Head of caudate nucleus (tissue), 42 donors: Measurements from ENCODE around the gene TAF6L.
"Not testable (repeated sequence)": the region's sequence is repeated elsewhere in the genome, so short reads cannot be mapped to it uniquely, and the experiment has no call there.

Source experiments
- DNase-seq, 42 donors: peaks; one replicate each; pipeline versions ENCODE4 v3.0.0 to v3.0.0-alpha.2; 2020 to 2021; ENCODE audit warnings: mixed read lengths in 7 of 42
- intact Hi-C: fragments of 100-400 bp; cut with DNase I; formaldehyde crosslinking; loops from one replicate; pipeline ENCODE4 v1.15.0; 2022

Gene TAF6L

GRCh38 chr11:62794201-62794775 is 23.1 kb downstream of the TAF6L start:
- intact Hi-C loops, result loop anchor here (5.0 kb wide), 1 partner anchor 63 kb away; no protein-coding TSS in a partner anchor
- DNase-seq, result no peak

DNA sequence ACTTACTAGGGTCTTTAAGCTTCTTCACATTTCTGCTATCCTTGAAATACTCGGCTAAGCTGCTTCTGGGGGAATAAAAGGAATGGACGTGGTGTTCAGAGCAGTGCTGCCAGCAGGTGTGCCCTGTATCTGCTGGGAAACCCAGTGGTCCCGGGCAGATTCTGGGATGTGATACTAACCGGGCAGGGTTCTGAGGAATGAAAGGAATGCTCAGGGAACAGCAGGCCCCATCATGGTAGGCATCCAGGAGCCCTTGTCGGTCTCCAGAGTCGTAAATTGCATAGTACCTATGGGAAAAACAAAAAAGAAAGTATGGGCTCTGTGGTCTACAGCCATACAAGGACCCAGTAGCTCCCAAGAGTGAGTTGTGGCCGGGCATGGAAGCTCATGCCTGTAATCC is 25.1 kb downstream of the TAF6L start:
- intact Hi-C loops, result no loop called here
- DNase-seq, result no peak

DNA sequence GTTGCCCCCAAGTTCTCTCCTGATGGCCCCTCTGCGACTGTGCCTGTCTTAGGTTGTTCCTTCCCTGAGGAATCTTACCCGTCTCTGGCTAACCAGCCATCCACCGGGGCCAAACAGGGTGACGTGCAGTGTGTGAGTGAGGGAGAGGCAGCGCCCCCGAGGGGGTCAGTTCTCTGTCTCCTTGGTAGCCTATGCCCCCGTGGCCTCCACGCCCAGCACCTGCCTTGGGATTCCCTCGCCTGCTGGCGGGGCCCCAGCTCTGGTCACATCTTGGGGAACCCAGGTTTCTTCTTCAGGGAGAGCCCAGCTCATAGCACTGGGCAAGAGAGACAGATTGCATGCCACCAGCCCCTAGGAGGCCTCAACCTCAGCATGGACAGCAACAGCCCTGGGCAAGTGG is 28.3 kb downstream of the TAF6L start:
- DNase-seq, result no peak
- intact Hi-C loops, result no loop called here

DNA sequence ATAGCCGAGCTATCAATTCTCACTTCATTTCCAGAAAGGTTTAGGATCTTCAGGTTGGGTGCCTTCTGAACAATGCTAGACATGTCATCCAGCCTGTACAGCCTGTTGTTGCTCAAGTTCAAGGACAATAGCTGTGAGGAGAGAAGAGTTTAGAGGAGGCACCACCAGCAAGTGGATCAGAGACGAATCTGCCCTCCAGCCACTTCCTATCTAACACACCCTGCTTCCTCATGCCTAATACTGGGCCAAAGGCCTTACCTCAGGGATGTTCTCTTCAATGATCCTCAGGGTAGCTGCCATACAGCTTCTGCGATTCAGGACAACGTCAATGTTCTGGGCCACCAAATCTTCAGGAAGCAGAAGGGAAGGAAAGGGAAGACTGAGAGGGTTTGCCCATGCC is 29.9 kb downstream of the TAF6L start:
- intact Hi-C loops, result no loop called here
- DNase-seq, result no peak

DNA sequence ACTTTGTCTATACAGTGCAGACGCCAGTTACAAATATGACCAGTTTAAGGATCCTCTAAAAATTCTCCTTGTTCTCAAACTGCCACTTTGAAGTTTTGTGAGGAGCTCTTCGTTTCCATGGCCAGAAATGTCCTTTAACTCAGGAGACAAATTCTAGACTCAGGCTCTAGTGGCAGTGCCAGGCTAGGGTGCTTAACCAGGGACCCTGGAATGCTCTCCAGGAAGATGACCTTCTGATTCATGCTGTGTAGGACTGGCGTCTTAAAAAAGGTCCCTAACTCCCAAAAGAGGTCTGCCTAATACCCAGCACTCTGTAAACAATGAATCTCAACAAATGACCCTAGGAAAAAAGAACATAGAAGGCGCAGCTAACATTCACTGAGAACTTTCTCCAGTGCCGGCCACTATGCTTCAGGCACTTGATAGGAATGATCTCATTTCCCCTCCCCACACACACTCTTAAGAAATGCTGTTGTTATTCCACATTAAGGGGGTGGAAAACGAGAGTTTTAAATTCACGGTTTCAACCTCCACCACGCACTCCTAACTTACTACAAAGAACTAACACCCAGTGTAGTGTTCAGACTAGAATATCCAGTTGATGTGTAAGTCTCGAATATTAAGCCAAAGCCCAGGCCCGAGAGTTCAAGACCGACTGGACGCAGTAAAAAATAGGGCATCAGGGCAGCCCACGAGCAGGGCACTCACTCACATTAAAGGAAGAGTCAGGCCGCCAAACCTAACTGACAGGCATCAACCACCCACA is 33.3 kb downstream of the TAF6L start:
- intact Hi-C loops, result loop anchor here (2.0 kb wide), 1 partner anchor 16 kb away; no protein-coding TSS in a partner anchor

GRCh38 chr11:62805076-62805892 is 34.1 kb downstream of the TAF6L start, which contains the start of gene NXF1:
Gene NXF1, minus strand, starts transcription at chr11:62805440. Its CDS starts 84 bp downstream, at chr11:62805356.
- DNase-seq, result peak; percentile 89 to 98 (median 96)
- intact Hi-C loops, result loop anchor here (2.0 kb wide), 1 partner anchor 16 kb away; no protein-coding TSS in a partner anchor

More for the DNA sequence above, 33.3 kb downstream of the TAF6L start:
- peak in 2 of 42 donors; percentile 23 to 28 for DNase-seq

GRCh38 chr11:62805961-62806441 is 34.8 kb downstream of the TAF6L start:
- DNase-seq, result peak in 4 of 42 donors; percentile 3 to 26 (median 21)
- intact Hi-C loops, result loop anchor here (2.0 kb wide), 1 partner anchor 17 kb away; no protein-coding TSS in a partner anchor

DNA sequence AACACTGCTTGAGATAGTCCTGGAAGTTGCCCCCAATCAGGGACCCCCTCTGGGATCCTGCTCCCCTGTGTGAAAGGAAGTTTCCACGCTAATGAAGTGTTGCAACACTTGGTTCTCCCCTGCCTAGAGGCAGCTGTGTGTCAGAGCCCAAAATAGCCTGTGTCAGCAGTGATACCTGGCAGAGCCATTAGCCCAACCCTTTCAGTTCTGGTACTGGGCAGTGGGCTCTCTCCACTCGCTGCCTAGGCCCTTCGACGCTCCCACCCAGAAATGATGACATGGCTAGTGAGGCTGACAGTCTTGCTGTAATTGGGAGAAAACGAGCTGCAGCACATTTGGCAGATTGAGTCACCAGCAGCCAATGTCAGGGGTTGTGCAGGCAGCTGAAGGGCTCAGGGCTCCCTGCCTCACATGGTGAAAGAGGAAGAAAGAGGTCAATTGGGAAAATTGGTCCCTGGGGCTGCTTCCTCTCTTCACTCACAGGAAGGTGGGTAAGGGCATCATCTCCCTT is 35.5 kb downstream of the TAF6L start:
- peak in 12 of 42 donors; percentile 13 to 46 (median 28) for DNase-seq
- intact Hi-C loops, result no loop called here

- intact Hi-C loops, result no loop called here
- DNase-seq, result no peak
Observed at GRCh38 chr11:62810748-62811147, 39.6 kb downstream of the TAF6L start.

DNA sequence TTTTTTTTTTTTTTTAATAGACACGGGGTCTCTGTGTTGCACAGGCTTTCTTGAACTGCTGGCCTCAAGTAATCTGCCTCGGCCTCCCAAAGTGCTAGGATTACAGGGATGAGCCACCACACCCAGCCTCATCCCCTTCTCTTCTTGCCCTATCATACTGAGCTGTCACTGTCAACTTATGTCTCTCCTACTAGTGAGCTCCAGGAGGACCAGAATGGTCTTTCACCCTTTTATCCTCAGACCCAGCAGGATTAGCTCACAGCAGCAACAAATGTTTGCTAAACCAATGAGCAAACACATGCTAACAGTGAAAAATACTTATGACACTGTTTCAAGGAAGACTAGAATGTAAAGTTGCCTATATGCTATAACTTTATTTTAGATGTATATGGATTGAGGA is 40.5 kb downstream of the TAF6L start:
- no peak for DNase-seq
- intact Hi-C loops, result no loop called here

GRCh38 chr11:62816557-62816956 is 45.4 kb downstream of the TAF6L start:
- DNase-seq, result no peak
- intact Hi-C loops, result no loop called here

- intact Hi-C loops, result no loop called here
- DNase-seq, result no peak
Observed at GRCh38 chr11:62817129-62817528, 45.9 kb downstream of the TAF6L start.

DNA sequence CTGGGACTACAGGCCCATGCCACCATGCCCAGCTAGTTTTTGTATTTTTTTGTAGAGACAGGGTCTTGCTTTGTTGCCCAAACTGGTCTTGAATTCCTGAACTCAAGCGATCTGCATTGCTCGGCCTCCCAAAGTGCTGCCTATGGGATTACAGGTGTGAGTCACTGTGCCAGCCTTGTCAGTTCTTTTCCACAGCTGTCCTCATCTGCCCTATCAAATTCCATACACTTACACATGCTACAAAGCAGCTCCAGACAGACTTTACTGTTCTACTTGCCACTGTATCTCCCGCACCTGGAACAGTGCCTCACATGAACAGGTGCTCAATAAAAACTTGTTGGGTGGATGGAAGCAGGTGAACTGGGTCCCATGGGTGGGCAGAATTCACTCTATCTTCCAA is 52.5 kb downstream of the TAF6L start:
- intact Hi-C loops, result no loop called here
- peak in 2 of 42 donors; percentile 18 to 28 for DNase-seq

DNA sequence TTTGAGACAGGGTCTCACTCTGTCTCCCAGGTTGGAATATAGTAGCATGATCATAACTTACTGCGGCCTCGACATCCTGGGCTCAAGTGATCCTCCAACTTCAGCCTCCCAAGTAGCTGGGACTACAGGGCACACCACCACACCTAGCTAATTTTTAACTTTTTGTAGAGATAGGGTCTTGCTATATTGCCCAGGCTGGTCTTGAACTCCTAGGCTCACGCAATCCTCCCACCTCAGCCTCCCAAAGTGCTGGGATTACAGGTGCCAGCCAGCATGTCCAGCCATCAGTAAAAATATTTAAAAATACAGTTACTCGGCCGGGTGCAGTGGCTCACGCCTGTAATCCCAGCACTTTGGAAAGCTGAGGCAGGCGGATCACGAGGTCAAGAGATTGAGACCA is 56.9 kb downstream of the TAF6L start:
- intact Hi-C loops, DNase-seq: not testable (repeated sequence)

DNA sequence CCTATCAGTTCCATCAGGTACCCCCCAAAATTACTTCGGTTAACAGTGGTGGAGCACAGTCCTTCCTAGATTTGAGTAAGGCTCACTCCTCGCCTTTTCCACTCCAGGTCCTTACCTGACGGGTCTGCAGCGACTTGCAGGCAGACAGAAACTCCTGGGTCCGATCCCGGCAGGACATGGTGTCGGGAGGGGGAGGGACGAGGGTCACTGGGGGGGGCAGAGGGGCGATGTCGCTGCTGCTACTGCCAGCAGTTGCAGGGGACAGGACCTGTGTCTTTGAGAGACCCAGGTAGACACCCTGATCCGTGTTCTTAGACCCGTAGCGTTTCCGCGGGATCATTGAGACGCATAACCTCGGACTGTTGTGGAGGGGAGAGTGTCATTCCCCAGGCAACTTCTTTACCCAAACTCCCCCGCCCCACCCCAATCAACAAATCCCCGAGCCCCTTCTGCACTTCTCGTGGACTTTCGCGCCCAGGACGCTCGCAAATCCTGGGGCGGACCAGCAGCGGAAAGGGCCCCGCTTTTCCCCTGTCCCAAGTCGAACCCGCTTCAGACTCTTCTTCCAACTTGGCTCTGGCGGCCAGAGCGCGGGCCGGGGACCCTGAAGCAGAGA is 59.8 kb downstream of the TAF6L start:
- intact Hi-C loops, result loop anchor here (10.0 kb wide), 3 partner anchors 46 to 236 kb away; partner anchors contain the start of genes HNRNPUL2, TMEM179B, TTC9C and TUT1
- peak in 5 of 42 donors; percentile 8 to 18 (median 10) for DNase-seq

DNA sequence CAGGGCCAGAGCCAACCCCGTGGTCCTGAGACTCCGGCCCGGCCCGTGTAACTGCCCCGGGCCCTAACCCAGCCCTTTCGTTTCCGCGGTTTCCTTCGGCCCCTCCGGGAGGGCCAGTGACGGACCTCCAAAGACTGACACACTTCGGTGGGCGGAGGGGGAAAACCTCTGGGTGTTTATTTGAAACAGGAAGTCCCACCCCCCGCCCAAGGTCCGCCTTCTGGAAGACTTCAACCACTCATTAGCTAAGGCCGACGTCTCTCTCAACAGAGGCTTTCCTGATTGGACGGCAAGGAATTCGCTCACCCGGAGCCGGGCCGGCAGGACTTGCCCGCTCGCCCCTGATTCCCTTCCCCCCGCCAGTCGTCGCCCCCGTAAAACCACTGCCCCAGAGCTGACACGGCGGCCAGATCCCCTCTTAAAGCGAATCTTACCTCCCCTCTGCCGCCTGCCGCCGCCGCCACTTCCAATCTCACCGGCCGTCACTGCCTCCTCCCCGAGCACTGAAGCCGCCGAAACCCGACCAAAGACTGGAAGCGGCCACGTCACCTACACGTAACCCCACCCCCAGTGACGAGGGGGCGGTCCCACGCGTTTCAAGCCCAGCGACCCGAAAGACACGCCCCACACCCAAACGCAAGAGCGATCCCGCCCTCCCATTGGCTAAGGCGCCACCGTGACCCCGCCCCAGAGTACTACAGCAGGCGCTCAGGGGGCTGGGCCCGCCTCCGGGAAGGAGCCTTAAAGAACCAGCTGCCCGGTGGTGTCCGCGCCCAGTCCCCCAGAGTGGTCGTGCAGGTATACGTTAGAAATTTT is 60.5 kb downstream of the TAF6L start, which contains the start of gene STX5:
STX5 (minus strand) TSS at position 532 of the 816 bp plus-strand sequence. CDS start 808 bp downstream, outside the sequence.
- DNase-seq, result peak; percentile 99 to 100 (median 100)
- intact Hi-C loops, result loop anchor here (10.0 kb wide), 3 partner anchors 47 to 237 kb away; partner anchors contain the start of genes HNRNPUL2, TMEM179B, TTC9C and TUT1
